ENCODE data around the gene LGALS9.

GRCh38 chr17:27615121-27615520 lies 15.9 kb upstream of the LGALS9 start:
- TF ChIP-seq SMC3 (conservative IDR thresholded peaks at IDR 0.05; ENCODE audit: poor library complexity) = no peak
- TF ChIP-seq CTCF (IDR thresholded peaks at IDR 0.05; ENCODE audit: poor library complexity, severe bottlenecking) = no peak
- TF ChIP-seq EP300 (conservative IDR thresholded peaks at IDR 0.05; ENCODE audit: poor library complexity, severe bottlenecking) = no peak

Measured in neural cell (in vitro differentiated cells).